Prostate gland (tissue), 2 donors: ENCODE data around the gene CDC7. TPM values are rescaled to one million over a fixed set of nuclear protein-coding genes. Genes with fewer than 3 reads are reported as not detected.

Experiments
- total RNA-seq, 2 donors: library from RNA; depleted of rRNA; stranded (reverse); fragments of >200 nt; gene quantifications; one replicate each; pipeline ENCODE4 v1.1.0, GENCODE V29; 2016

Gene CDC7
- total RNA-seq, 2 donors from 2014 or later, result 0.68 to 6.1 TPM

Other genes with a start within 250 kb of the CDC7 start
- gene HFM1, start 96.0 kb upstream of the CDC7 start, total RNA-seq, result 1 to 10 TPM in 1 of 2 donors, under 1 TPM in 1; 0.18 to 4.8 TPM